Thyroid gland (tissue), 4 donors: ENCODE measurements around the gene LRRC28.

Experiments used
- POLR2A ChIP-seq, 2 donors: fragments of 450-650 bp; IDR thresholded peaks; one replicate each; pipeline ENCODE4 v1.6.1; 2017; ENCODE audit warnings: antibody characterized with exemption in 2 of 2, mild to moderate bottlenecking in 2 of 2, moderate library complexity in 1 of 2
- TF ChIP-seq, protein P1 (sequence below), 6 experiments: fragments of 200-600 bp in 3 of 6; fragments of 450-650 bp in 3 of 6; sonication (generic) in 3 of 6; IDR thresholded peaks; one replicate each; pipeline ENCODE4 v1.5.1; 2016 to 2019; ENCODE audit warnings: antibody characterized with exemption in 6 of 6, mild to moderate bottlenecking in 2 of 6, inconsistent platforms in 1 of 6, moderate library complexity in 1 of 6

DNA sequence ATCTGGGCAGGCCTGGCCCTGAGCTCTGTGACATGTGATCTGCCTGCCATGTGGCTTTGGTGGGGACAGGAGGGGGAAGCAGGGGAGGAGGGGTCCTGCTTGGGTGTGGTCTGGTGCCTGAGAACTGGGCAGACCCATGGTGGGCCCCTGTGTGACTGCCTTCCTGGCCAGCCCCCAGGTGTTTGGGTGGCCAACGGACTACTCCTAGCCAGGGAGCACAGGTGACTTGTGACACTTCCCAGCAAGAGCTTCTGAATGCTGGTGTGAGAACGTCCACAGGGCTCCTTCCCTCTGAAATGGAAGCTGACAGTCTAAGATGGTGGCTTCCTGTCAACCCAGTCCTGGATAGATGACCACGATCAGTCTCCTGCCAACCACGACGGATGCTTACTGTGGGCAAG is 178.4 kb downstream of the LRRC28 start:
- TF ChIP-seq, protein P1, sequence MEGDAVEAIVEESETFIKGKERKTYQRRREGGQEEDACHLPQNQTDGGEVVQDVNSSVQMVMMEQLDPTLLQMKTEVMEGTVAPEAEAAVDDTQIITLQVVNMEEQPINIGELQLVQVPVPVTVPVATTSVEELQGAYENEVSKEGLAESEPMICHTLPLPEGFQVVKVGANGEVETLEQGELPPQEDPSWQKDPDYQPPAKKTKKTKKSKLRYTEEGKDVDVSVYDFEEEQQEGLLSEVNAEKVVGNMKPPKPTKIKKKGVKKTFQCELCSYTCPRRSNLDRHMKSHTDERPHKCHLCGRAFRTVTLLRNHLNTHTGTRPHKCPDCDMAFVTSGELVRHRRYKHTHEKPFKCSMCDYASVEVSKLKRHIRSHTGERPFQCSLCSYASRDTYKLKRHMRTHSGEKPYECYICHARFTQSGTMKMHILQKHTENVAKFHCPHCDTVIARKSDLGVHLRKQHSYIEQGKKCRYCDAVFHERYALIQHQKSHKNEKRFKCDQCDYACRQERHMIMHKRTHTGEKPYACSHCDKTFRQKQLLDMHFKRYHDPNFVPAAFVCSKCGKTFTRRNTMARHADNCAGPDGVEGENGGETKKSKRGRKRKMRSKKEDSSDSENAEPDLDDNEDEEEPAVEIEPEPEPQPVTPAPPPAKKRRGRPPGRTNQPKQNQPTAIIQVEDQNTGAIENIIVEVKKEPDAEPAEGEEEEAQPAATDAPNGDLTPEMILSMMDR (IDR thresholded peaks at IDR 0.05), result no peak
- TF ChIP-seq POLR2A (IDR thresholded peaks at IDR 0.05), result no peak
